Stimulated activated CD4-positive, alpha-beta T cell treated with anti-CD3 and anti-CD28 coated beads, Interleukin-12 subunit alpha, Interleukin-12 subunit beta, amount 100 ng/mL, for 48 hours (primary cell): Measurements from ENCODE around the gene AGBL4.
"Not testable (repeated sequence)": the region's sequence is repeated elsewhere in the genome, so short reads cannot be mapped to it uniquely, and the experiment has no call there.

Experiments used
- DNase-seq, 3 donors: peaks; one replicate each; pipeline ENCODE4 v3.0.0-alpha.2; 2020; ENCODE audit warnings: low read depth in 2 of 3, low spot score in 1 of 3

AGBL4 gene

GRCh38 chr1:48560577-48560976 is 1463.2 kb downstream of the AGBL4 start:
- DNase-seq = no peak

- DNase-seq = no peak
Measured at GRCh38 chr1:48560116-48560515, 1463.6 kb downstream of the AGBL4 start.

- DNase-seq = no peak
Measured at GRCh38 chr1:48558366-48558765, 1465.4 kb downstream of the AGBL4 start.

GRCh38 chr1:48556186-48556850 is 1467.4 kb downstream of the AGBL4 start:
- no peak for DNase-seq

GRCh38 chr1:48555271-48555670 is 1468.5 kb downstream of the AGBL4 start:
- no peak for DNase-seq

- DNase-seq = no peak
Measured at GRCh38 chr1:48552903-48553606, 1470.7 kb downstream of the AGBL4 start.

- peak in 1 of 3 donors; percentile 0 for DNase-seq
Measured at GRCh38 chr1:48552420-48552819, 1471.3 kb downstream of the AGBL4 start.

GRCh38 chr1:48548985-48549384 is 1474.8 kb downstream of the AGBL4 start:
- no peak for DNase-seq

GRCh38 chr1:48547561-48548220 is 1476.1 kb downstream of the AGBL4 start:
- no peak for DNase-seq

GRCh38 chr1:48543854-48544253 is 1479.9 kb downstream of the AGBL4 start:
- DNase-seq = no peak

GRCh38 chr1:48540587-48540986 is 1483.2 kb downstream of the AGBL4 start:
- DNase-seq = no peak

- no peak for DNase-seq
Measured at GRCh38 chr1:48536477-48536876, 1487.3 kb downstream of the AGBL4 start.

GRCh38 chr1:48532976-48533375 is 1490.8 kb downstream of the AGBL4 start:
- DNase-seq = no peak

GRCh38 chr1:48530727-48531351 is 1492.9 kb downstream of the AGBL4 start:
- peak; percentile 9 to 40 (median 30) for DNase-seq

- DNase-seq = no peak
Measured at GRCh38 chr1:48527051-48527450, 1496.7 kb downstream of the AGBL4 start.

- DNase-seq = no peak
Measured at GRCh38 chr1:48526008-48526710, 1497.6 kb downstream of the AGBL4 start.

- DNase-seq = no peak
Measured at GRCh38 chr1:48524892-48525467, 1498.8 kb downstream of the AGBL4 start.

- DNase-seq = no peak
Measured at GRCh38 chr1:48523558-48523957, 1500.2 kb downstream of the AGBL4 start.

- DNase-seq = not testable (repeated sequence)
Measured at GRCh38 chr1:48519896-48520295, 1503.9 kb downstream of the AGBL4 start.

- DNase-seq = no peak
Measured at GRCh38 chr1:48506870-48507269, 1516.9 kb downstream of the AGBL4 start.
